Activated CD8-positive, alpha-beta memory T cell treated with anti-CD3 and anti-CD28 coated beads, Interleukin-2, amount 50 U/mL, for 1 hour (primary cell): ENCODE measurements around the gene LYZL6.
"Not testable (repeated sequence)": the region's sequence is repeated elsewhere in the genome, so short reads cannot be mapped to it uniquely, and the experiment has no call there.

ENCODE experiments used
- DNase-seq: peaks from one replicate; pipeline ENCODE4 v3.0.0-alpha.2; 2020; ENCODE audit errors: extremely low read depth

LYZL6 gene

GRCh38 chr17:35947156-35947585 lies 3.7 kb upstream of the LYZL6 start:
- no peak for DNase-seq

- DNase-seq: no peak
These were observed 638 bp upstream of the LYZL6 start for GRCh38 chr17:35944151-35944550.

GRCh38 chr17:35942588-35943186 lies 826 bp downstream of the LYZL6 start:
- no peak for DNase-seq

GRCh38 chr17:35938492-35938891 lies 5.0 kb downstream of the LYZL6 start:
- DNase-seq: not testable (repeated sequence)

- DNase-seq: no peak
These were observed 7.5 kb downstream of the LYZL6 start for GRCh38 chr17:35936063-35936462.

- no peak for DNase-seq
These were observed 8.8 kb downstream of the LYZL6 start for GRCh38 chr17:35934760-35935159.

DNA sequence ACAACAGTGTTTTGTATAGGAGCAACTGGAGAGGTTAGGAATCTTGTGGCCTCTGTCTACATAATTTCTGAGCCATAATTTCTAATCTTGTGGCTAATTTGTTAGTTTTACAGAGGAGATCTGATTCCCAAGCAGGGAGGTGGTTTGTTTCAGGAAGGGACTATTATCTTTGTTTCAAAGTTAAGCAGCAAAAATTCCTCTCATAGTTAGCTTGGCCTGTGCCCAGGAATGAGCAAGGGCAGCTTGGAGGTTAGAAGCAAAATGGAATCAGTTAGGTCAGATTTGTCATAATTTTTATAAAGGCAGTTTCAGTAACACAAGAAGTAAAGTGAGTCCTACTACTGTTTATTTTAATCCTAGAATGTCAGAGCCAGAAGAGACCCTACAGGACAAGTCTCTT lies 10.9 kb downstream of the LYZL6 start:
- no peak for DNase-seq

DNA sequence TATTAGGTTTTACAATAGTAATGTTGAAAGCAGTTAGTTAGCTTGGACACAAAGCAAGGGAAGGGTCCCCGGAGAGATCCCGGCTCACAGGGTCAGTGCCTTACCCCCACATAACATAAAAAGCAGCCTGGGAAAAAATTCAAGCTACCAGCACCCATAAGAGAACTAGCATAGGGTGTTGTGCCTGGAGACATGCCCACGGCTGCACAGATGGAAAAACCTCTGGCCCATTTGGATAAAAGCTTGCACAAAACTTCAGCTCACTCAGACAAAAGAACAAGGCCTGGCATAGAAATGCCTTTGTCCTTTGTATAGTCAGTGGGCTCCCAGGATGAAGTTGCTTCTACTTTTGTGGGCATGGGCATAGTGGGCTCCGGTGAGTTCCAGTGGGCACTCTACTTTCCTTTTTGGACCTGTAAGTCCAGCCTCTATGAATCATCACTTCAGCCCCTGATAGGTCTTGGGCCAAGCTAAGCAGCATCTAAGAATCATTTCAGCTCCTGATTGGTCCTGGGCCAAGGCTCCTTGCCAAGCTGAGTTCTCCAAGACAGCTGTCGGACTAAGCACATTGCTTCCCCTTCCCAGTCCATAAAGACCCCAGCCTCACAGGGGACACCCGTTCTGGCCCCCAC lies 11.6 kb downstream of the LYZL6 start:
- no peak for DNase-seq

DNA sequence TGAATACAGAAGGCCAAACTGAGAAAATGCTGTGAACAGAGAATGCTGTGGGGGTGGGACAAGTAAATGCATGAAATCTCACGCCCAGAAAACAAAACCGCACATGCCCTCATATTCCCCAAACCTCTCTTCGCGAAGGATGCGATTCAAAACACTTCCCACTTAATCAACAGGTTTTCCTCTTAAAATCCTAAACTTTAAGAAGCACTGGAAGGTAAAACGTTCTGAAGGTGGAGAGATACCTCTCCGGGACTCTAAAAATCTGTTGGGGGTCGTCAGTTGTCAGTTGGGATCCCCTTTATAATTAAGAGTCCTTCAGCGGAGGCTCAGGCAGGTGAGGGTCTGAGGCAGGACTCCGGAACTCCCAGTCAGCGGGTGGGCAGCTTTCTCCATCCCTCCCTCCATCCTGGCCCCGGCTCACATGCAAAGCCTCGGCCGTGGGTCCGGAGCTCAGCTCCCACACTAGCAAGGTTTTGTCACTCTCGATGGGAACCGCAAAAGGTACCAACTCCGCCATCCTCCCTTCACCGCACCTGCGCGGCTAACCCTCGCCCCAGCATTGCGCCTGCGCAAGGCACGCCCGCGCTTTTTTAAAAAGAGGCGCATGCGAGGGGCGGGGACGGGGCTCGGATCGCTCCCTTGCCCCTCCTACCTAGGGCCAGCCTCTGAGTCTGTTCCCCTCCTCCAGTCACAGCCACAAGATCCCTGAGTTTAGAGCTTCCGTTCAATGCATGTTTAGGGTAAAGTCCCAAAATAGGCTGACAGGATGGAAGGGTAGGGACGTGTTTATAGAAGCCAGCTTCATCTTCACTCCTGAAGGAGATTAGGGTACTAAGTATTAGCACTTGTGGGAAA lies 13.1 kb downstream of the LYZL6 start, which contains the start of gene RDM1:
TSS of gene RDM1 (minus strand) at position 563 of the 855 bp plus-strand sequence. CDS start at position 517, 46 bp downstream.
- peak; percentile 41 for DNase-seq

GRCh38 chr17:35927714-35928113 lies 15.8 kb downstream of the LYZL6 start:
- no peak for DNase-seq

GRCh38 chr17:35923609-35924114 lies 19.9 kb downstream of the LYZL6 start:
- DNase-seq: no peak

DNA sequence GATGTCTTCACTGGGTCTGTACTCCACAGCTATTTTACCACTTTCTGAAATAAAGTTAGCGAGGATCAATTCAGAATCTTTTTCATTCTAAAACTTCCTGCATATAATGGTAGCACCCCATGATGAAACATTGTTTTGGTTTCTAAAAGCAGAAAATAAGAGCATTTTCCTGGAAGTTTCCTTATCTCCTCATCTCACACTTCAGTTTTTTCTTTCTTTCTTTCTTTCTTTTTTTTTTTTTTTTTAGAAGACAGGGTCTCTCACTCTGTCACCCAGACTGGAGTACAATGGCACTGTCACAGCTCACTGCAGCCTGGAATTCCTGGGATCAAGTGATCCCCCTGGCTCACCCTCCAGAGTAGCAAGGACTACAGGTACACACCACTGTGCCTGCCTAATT lies 23.3 kb downstream of the LYZL6 start:
- DNase-seq: no peak

GRCh38 chr17:35918665-35919064 lies 24.8 kb downstream of the LYZL6 start:
- no peak for DNase-seq

DNA sequence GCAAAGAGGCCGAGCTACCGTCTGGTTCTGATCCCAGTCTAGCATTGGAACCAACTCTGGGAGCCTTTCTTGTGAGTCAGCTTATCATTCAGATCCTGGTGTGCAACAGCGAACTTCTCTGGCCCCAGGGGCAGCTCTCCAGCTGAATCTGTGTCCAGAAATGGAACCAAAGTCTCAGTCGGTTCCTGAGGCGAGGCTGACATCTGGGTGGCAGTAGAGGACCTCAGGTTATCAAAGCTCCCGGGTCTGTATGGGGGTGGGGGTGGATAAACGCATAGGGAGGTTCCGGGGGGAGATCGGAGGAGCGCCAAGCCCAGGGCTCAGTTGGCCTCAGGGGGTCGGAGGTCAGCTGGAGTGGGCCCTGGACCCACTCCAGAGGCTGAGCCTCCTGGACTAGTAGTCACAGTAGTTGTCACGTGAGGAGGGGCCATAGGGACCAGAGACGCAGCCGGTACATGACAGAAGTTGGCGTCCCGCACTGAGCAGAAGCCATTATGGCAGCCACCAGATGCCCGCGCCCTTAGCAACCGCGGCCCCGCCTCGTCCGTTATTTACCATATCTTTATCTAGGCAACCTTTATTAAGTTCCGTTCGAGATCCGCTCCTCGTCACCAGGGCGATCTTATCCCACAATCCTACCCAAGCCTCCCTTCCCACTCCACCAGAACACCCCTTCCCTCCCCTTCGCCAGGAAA lies 25.8 kb downstream of the LYZL6 start:
- DNase-seq: no peak

DNA sequence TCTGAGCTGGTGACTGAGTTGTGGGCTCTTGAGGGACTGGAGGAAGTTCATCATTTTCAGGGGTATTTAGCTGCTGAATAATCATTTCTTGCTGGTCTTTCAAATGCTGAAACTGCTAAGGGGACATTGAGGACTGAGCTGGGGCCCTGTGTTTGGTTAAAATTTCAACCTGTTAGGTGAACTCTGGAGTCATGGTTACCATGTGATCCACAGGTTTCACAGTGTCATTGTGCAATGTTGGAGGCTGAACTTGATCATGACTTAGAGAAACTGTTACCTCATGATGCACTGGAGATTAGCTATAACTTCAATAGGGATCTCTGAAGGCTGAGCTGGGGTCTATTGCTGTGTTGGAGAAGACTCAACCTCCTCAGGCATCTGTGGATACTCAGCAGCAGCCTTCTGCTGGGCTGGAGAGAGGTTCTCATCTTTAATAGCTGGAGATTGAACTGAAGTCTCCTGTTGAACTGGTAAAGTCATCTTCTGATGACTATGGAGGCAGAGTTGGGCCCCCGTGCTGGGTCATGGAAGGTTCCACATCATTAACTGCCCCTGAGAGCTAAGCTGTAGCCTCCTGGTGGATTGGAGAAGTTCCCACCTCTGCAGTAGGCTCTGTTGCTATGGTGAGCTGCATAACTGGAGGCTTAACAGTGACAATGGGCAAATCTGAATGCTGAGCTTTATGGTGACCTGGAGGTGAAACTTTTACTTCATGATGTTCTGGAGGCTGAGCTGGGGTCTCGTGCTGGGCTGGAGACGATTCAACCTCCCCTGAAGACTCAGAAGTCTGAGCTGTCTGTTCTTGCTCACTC lies 28.2 kb downstream of the LYZL6 start:
- no peak for DNase-seq

DNA sequence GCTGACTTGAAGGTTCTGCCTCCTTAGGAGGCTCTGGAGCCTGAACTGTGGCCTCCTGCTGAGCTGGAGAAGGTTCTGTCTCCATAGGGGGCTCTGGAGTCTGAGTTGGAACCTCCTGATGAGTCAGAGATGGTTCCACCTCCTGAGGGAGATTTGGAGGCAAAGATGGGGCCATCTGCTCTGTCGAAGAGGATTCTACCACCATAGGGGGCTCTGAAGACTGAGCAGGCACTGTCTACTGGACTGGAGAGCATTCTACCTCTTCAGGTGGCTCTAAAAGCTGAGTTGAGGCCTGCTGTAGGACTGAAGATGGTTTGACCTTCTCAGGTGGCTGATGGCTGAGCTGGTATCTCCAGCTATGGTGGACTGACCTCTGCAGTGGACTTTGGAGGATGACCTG lies 29.2 kb downstream of the LYZL6 start:
- no peak for DNase-seq

DNA sequence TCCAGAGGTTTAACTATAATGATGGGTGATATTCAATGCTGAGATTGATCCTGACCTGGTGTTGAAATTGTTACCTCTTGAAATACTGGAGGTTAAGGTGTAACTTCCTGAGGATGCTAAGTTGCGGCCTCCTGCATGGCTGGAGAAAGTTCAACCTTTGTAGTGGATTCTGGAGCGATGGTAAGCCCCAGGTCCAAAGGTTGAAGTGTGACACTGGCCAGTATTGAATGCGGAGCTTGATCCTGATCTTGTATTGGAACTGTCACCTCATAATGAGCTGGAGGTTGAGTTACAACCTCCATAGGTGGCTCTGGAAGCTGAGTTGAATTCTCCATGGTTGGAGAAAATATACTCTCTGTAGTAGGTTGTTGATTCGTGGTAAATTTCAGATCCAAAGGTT lies 29.9 kb downstream of the LYZL6 start:
- no peak for DNase-seq

DNA sequence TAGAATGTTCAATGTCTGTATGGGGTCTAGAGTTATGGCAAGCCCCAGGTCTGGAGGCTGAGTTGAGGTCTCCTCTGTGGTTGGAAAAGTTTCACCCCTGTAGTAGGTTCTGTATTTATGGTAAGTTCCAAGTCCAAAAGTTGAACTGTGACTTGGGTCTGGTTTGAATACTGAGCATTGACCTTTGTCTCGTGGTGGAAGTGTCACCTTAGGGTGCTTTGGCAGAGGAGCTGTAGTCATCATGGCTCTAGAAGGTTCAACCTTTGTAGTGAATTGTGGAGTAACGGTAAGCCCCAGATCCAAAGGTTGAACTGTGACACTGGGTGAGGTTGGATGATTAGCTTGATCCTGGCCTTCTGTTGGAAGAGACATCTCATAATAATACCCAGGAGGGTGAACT lies 30.6 kb downstream of the LYZL6 start:
- DNase-seq: no peak

GRCh38 chr17:35912339-35912912 lies 31.1 kb downstream of the LYZL6 start:
- no peak for DNase-seq

DNA sequence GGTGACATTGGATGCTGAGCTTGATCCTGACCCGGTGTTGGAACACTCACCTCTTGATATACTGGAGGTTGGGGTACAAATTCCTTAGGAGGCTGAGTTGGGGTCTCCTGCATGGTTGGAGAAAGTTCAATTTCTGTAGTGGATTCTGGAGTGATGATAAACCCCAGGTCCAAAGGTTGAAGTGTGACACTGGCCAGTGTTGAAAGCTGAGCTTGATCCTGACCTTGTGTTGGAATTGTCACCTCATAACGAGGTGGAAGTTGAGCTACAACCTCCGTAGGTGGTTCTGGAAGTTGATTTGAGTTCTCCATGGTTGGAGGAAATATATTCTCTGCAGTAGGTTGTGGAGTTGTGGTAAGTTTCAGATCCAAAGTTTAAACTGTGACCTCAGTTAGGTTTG lies 34.1 kb downstream of the LYZL6 start:
- no peak for DNase-seq

GRCh38 chr17:35907691-35908090 lies 35.8 kb downstream of the LYZL6 start:
- DNase-seq: no peak
